KOPT-K1 (cell line): ENCODE data around the gene COL8A1.

Source experiments
- H3K27ac ChIP-seq: fragments of 200-600 bp; sonication (generic); 2 replicates; pipeline ENCODE4 v1.5.1; 2016; ENCODE audit warnings: antibody characterized with exemption, mild to moderate bottlenecking, low read depth, low read length; ENCODE audit not compliant: poor library complexity, severe bottlenecking
- H3K36me3 ChIP-seq: fragments of 200-600 bp; sonication (generic); 2 replicates; pipeline ENCODE4 v1.5.1; 2017; ENCODE audit warnings: antibody characterized with exemption, mild to moderate bottlenecking, low read length, moderate library complexity; ENCODE audit not compliant: insufficient read depth
- H3K9me3 ChIP-seq: fragments of 200-600 bp; sonication (generic); 2 replicates; pipeline ENCODE4 v1.5.1; 2017; ENCODE audit warnings: antibody characterized with exemption, low read length, mild to moderate bottlenecking; ENCODE audit not compliant: insufficient read depth, poor library complexity, severe bottlenecking

Gene COL8A1

GRCh38 chr3:99794485-99794884 lies 156.1 kb downstream of the COL8A1 start:
- H3K27ac ChIP-seq, result no peak overlapping the region
- H3K36me3 ChIP-seq, result no peaks in the 10 kb centered on the region
- H3K9me3 ChIP-seq, result no peaks in the 10 kb centered on the region

- Histone ChIP-seq H3K27ac (no peak overlapping the region), H3K36me3 (no peaks in the 10 kb centered on the region), H3K9me3 (no peaks in the 10 kb centered on the region)
Observed at GRCh38 chr3:99795573-99795972, 157.2 kb downstream of the COL8A1 start.

GRCh38 chr3:99799422-99799821 lies 161.0 kb downstream of the COL8A1 start:
- Histone ChIP-seq H3K9me3 (peaks cover 5% of the 10 kb centered on the region), H3K27ac (no peak overlapping the region), H3K36me3 (no peaks in the 10 kb centered on the region)

- Histone ChIP-seq H3K27ac (no peak overlapping the region), H3K36me3 (no peaks in the 10 kb centered on the region), H3K9me3 (peaks cover 22% of the 10 kb centered on the region)
Observed at GRCh38 chr3:99803297-99803696, 164.9 kb downstream of the COL8A1 start.

GRCh38 chr3:99805160-99805559 lies 166.8 kb downstream of the COL8A1 start:
- Histone ChIP-seq H3K27ac (no peak overlapping the region), H3K9me3 (peaks cover 22% of the 10 kb centered on the region)

GRCh38 chr3:99808163-99808794 lies 169.9 kb downstream of the COL8A1 start:
- H3K27ac ChIP-seq, result no peak overlapping the region
- no peaks in the 10 kb centered on the region for H3K36me3 ChIP-seq

More at GRCh38 chr3:99805160-99805559, 166.8 kb downstream of the COL8A1 start:
- no peaks in the 10 kb centered on the region for H3K36me3 ChIP-seq

GRCh38 chr3:99809565-99809964 lies 171.2 kb downstream of the COL8A1 start:
- peaks cover 16% of the 10 kb centered on the region for H3K9me3 ChIP-seq
- no peaks in the 10 kb centered on the region for H3K36me3 ChIP-seq
- H3K27ac ChIP-seq, result no peak overlapping the region

More at GRCh38 chr3:99808163-99808794, 169.9 kb downstream of the COL8A1 start:
- peaks cover 22% of the 10 kb centered on the region for H3K9me3 ChIP-seq

- Histone ChIP-seq H3K36me3 (no peaks in the 10 kb centered on the region), H3K27ac (no peak overlapping the region), H3K9me3 (peaks cover 7% of the 10 kb centered on the region)
Observed at GRCh38 chr3:99810403-99810802, 172.0 kb downstream of the COL8A1 start.

GRCh38 chr3:99817047-99817436 lies 178.6 kb downstream of the COL8A1 start:
- Histone ChIP-seq H3K9me3 (peaks cover 9% of the 10 kb centered on the region), H3K36me3 (no peaks in the 10 kb centered on the region; the same call in 1 of the 2 replicates), H3K27ac (peak overlapping the region; percentile 74)

GRCh38 chr3:99817437-99818240 lies 179.2 kb downstream of the COL8A1 start, which contains the start of gene CMSS1:
TSS of gene CMSS1 (plus strand) at chr3:99817862.
- Histone ChIP-seq H3K9me3 (peaks cover 9% of the 10 kb centered on the region), H3K27ac (peak within 1 kb of the TSS; percentile 74), H3K36me3 (no peaks in the 10 kb centered on the region; the same call in 1 of the 2 replicates)

GRCh38 chr3:99818818-99819217 lies 180.4 kb downstream of the COL8A1 start:
- H3K9me3 ChIP-seq, result peaks cover 9% of the 10 kb centered on the region
- H3K27ac ChIP-seq, result no peak overlapping the region
- no peaks in the 10 kb centered on the region; the same call in 1 of the 2 replicates for H3K36me3 ChIP-seq

- H3K36me3 ChIP-seq, result no peaks in the 10 kb centered on the region; the same call in 1 of the 2 replicates
- H3K27ac ChIP-seq, result no peak overlapping the region
- no peaks in the 10 kb centered on the region for H3K9me3 ChIP-seq
Observed at GRCh38 chr3:99823723-99824711, 185.6 kb downstream of the COL8A1 start.

GRCh38 chr3:99825004-99825640 lies 186.7 kb downstream of the COL8A1 start:
- no peaks in the 10 kb centered on the region for H3K9me3 ChIP-seq
- no peak overlapping the region for H3K27ac ChIP-seq
- H3K36me3 ChIP-seq, result no peaks in the 10 kb centered on the region; the same call in 1 of the 2 replicates

GRCh38 chr3:99829844-99830243 lies 191.4 kb downstream of the COL8A1 start:
- H3K36me3 ChIP-seq, result no peaks in the 10 kb centered on the region
- H3K9me3 ChIP-seq, result no peaks in the 10 kb centered on the region
- no peak overlapping the region for H3K27ac ChIP-seq
